ENCODE data around the gene TEKT3.
A peak's percentile ranks its signal among the peaks of the same experiment; 100 is the strongest.

TEKT3 gene

GRCh38 chr17:15263680-15264079 is 77.7 kb downstream of the TEKT3 start:
- no peak for TF ChIP-seq CTCF (IDR thresholded peaks at IDR 0.05; ENCODE audit: control insufficient read depth, insufficient read depth, low read depth, low read length, missing control alignments)
- peak overlapping the region; percentile 71 for H3K4me3 ChIP-seq (ENCODE audit: control insufficient read depth, low read depth, low read length)
- no peak for DNase-seq (ENCODE audit: low read depth)

- H3K4me3 ChIP-seq (ENCODE audit: control insufficient read depth, low read depth, low read length) = peak overlapping the region; percentile 71
- peak; percentile 71 for DNase-seq (ENCODE audit: low read depth)
- TF ChIP-seq CTCF (IDR thresholded peaks at IDR 0.05; ENCODE audit: control insufficient read depth, insufficient read depth, low read depth, low read length, missing control alignments) = no peak
These were observed 78.2 kb downstream of the TEKT3 start for GRCh38 chr17:15263206-15263579.

GRCh38 chr17:15262291-15263205 is 78.8 kb downstream of the TEKT3 start:
- H3K4me3 ChIP-seq (ENCODE audit: control insufficient read depth, low read depth, low read length) = peak overlapping the region; percentile 71
- DNase-seq (ENCODE audit: low read depth) = peak; percentile 81
- TF ChIP-seq CTCF (IDR thresholded peaks at IDR 0.05; ENCODE audit: control insufficient read depth, insufficient read depth, low read depth, low read length, missing control alignments) = peak; percentile 31

DNA sequence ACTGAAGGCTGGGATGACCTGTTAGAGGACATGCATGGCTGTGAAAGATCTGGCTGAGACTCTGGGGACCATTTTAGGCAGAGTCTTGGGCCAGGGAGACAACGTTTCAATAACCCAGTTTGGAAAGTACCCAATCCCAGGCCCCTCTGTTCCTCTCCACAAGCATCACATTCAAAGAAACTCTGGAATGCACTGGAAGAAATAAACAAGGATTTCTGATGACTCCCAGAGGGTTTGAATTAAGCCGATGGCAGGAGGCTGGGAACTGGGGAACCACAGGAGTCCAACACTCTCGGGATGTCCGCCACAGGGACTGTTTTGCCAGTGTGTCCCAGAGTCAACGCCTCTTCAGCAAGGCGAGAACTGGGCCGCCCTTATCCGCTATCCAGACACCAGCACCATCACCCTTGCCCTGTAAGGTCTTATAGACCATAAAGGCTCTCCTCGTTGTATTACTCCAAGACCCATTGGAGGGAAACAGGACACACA is 79.6 kb downstream of the TEKT3 start:
- no peak for TF ChIP-seq CTCF (IDR thresholded peaks at IDR 0.05; ENCODE audit: control insufficient read depth, insufficient read depth, low read depth, low read length, missing control alignments)
- DNase-seq (ENCODE audit: low read depth) = no peak
- H3K4me3 ChIP-seq (ENCODE audit: control insufficient read depth, low read depth, low read length) = peak overlapping the region; percentile 71

DNA sequence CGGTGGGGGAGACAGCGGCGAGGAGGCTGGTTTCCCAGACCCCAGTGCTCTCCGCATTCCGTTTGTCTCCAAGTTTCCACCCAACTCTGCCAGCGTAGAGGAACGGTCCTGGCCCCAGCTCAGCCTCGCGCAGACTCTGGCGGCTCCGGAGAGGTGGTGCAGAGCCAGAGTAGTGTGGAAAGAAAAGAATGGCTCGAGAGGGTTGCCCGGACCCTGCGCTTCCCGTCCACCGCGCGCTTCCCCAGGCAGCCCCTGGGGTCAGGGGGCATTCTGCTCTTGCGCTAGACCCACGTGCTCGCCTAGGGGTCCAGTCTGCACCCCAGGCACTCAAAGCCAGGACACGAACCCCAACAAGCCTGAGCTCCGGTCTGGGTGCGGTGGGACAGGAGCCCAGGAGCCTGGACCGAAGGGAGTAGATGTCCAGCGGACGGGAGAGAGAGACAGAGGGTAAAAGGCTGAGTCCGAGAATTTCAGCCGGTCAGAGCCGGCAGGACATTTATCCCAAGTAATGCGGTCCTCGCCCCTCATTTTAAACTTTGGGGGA is 80.1 kb downstream of the TEKT3 start:
- H3K4me3 ChIP-seq (ENCODE audit: control insufficient read depth, low read depth, low read length) = peak overlapping the region; percentile 71
- peak; percentile 41 for TF ChIP-seq CTCF (IDR thresholded peaks at IDR 0.05; ENCODE audit: control insufficient read depth, insufficient read depth, low read depth, low read length, missing control alignments)
- DNase-seq (ENCODE audit: low read depth) = no peak

DNA sequence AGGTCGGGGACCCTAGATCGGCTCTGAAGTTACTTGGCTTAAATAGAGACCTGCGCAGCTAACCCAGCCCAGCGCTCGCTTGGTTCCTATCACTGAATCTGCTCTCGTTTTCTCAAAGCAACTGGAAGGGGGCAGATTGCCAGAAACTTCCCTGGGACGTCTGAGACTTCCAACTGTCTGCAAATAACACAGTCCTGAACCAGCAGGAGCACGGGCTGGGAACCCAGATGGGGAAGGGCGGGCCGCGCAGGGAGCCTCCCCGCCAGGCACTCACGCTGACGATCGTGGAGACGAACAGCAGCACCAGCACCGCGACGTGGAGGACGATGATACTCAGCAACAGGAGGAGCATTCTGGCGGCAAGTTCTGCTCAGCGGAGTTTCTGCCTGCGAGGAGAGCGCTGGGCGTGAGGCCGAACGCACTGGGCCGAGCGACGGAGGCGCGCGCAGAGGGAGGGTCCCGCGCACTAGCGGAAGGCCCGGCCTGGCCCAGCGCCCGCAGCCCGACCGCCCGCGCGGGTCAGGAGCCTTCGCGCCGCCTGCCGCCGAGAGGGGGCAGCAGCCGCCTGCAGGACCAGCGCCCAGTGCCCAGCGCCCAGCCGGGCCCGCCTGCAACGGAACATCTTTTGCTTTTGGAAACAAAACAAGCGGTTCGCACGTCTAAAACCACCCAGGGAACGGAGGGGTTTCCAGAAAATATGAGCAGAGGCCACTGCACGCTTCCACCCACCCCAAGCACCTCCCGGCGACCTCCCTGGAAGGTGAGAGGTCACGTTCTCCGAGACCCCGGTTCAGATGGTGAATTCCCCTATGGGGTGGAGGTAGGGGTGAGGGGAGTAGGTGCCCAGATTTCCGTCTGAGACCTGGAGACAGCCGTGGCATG is 80.8 kb downstream of the TEKT3 start:
- DNase-seq (ENCODE audit: low read depth) = peak; percentile 70
- peak; percentile 52 for TF ChIP-seq CTCF (IDR thresholded peaks at IDR 0.05; ENCODE audit: control insufficient read depth, insufficient read depth, low read depth, low read length, missing control alignments)
- H3K4me3 ChIP-seq (ENCODE audit: control insufficient read depth, low read depth, low read length) = peak overlapping the region; percentile 71
